ENCODE measurements around the gene TACC2.
A peak's percentile ranks its signal among the peaks of the same experiment; 100 is the strongest.

Gene TACC2

DNA sequence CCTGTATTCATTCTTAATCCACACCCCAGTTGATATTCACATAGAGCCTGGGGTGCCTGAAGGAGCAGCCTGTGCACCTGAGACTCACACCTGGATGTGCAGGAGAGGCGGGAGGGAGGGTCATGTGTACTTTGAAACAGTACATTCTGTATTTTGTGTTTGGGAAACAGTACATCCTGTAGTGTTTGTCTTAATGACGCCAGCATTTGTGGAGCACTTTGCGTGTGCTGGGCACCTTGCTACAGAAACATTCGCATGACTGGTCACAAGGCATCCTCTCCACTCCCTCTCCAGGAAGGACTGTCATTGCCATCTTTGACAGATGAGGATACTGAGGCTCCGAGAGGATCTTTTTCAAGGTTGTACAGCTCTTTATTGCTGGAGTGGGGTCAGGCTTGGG lies 132.1 kb downstream of the TACC2 start:
- DNase-seq (ENCODE audit: low read depth): no peak

DNA sequence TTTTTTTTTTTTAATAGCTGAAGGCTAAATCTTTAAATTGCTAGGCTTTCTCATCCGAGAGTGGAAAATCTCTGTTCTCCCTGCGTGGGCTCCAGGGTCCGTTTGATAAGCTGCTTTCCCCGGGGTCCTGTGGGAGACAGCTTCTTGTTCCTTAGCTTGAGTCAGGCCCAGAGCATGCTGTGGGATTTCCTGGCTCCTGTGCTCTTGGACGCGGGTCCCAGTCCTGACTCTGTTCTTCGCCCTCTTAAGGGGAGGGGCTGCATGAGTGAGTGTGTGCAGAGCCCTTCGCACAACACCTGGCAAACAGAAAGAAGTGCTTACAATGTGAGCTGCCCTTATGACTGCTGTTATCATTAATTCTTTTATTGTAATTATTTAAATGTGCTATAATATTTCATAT lies 133.5 kb downstream of the TACC2 start:
- DNase-seq (ENCODE audit: low read depth): no peak

DNA sequence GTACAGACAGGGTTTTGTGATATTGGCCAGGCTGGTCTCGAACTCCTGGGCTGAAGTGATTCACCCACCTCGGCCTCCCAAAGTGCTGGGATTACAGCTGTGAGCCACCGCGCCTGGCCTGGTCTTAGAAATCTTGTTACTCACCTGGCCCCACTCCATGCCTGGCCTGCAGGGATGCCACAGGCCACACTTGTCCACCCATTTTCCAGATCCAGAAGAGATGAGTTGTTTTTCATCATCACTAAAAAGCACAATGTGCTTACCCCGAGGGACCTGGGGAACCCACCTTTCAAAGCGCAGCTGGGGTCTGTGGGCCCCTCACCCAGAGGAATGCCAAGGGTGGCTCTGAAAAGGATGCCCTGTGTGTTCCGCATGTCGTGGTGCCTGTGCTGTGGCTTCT lies 134.2 kb downstream of the TACC2 start:
- no peak for DNase-seq (ENCODE audit: low read depth)

DNA sequence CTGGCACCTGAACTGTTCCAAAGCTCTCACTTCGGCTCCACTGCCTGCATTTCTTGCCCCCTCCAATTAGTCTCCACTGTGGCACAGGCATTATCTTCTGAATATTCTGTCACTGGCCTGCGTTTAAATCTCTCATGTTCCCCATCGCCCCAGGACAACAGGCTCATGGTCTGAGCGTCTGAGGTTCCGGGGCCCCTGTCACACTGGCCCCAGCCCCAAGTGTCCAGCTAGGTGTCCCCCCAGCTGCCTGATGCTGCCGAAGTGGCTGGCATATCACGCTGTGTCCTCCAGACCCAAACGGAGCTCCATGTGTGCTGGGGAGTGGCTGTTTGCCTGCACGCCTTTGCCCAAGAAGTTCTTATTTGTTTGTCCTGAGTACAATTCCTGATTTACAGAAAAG lies 135.4 kb downstream of the TACC2 start:
- DNase-seq (ENCODE audit: low read depth): no peak

DNA sequence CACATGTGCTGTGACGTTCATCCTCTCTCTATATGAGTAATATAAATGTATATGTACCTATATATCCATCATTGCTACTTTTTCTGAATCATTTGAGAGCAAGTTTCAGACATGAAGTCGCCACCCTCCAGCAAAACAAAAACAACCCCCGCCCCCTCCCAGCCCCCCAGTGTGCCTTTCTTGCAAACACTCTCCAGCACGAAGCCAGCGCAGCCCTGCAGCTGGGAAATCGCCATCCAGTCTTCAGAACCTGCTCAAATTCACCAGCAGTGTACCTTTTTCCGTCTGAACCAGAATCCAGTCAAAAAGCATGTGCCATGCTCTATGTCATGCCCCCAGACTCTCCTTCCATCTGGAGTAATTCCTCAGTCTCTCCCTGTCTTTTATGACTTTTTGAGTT lies 135.8 kb downstream of the TACC2 start:
- DNase-seq (ENCODE audit: low read depth): no peak

DNA sequence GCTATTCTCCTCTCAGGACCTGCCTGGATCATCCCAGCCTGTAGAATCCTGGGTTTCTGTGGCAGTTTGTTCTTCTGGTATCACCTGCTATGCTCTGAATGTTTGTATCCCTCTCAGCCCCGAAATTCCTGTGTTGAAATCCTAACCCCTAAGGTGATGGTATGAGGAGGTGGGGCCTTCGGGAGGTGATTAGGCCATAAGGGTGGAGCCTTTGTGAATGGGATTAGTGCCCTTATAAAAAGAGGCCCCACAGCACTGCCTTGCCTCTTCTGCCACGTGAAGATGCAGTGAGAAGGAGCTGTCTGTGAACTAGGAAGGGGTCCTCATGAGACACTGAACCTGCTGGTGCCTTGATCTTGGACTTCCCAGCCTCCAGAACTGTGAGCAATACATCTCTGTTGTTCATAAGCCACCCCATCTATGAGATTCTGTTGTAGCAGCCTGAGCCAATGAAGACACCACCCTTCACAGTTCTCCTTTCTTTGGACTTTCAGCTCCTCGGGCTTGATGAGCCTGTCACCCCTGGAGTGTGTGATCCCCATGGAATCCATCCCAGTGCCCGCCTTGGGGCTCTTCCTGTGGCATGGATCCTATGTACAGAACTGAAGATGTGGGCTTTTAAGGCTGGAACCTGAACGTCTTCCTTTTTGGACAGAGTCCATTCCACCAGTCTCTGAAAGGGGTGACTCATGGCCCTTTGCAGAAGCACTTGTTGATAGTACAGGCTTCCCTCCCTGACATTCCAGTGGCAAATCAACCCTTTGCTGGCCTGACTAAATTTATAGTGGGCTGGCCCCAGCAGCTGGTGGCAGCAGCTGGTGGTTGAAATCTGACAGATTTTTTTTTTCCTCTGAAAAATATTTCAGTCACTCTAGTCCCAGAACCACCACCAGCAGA lies 138.0 kb downstream of the TACC2 start:
- DNase-seq (ENCODE audit: low read depth): peak; percentile 77

DNA sequence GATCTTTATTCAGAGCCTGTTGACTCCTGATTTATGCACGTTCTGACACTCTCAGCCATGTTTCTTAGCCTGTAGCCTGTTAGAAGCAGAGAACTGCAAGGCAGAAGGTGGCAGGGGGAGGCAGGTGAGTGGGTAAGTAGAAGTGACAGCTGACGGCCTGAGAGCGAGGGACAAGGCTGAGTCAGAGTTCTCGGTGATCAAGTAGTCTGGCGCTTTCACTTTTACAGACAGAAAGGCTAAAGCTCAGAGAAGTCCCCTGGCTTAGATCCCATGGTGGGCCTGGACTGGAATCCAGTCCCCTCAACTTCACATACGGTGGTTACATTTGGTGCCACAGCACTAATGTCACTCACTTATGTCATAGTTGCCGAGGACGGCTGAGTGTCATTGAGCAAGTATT lies 139.0 kb downstream of the TACC2 start:
- DNase-seq (ENCODE audit: low read depth): no peak

DNA sequence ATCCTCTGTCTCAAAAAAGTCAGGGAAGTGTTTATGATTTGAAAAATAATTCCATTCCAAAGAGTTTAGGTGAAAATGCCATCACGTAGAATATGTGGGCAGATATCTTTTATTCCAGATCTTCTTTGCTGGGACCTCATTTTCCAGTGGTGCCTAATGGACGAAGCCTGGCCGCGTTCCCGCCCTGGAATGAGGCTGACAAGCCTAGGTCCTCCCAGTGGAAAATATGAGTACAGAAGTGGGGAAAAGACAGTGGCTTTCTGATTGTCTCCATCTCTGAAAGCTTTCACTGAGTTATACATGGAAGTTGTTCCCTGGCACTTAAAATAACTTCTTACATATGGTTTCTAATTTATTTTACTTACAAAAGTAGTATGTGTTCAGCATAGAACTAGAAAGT lies 139.4 kb downstream of the TACC2 start:
- no peak for DNase-seq (ENCODE audit: low read depth)

DNA sequence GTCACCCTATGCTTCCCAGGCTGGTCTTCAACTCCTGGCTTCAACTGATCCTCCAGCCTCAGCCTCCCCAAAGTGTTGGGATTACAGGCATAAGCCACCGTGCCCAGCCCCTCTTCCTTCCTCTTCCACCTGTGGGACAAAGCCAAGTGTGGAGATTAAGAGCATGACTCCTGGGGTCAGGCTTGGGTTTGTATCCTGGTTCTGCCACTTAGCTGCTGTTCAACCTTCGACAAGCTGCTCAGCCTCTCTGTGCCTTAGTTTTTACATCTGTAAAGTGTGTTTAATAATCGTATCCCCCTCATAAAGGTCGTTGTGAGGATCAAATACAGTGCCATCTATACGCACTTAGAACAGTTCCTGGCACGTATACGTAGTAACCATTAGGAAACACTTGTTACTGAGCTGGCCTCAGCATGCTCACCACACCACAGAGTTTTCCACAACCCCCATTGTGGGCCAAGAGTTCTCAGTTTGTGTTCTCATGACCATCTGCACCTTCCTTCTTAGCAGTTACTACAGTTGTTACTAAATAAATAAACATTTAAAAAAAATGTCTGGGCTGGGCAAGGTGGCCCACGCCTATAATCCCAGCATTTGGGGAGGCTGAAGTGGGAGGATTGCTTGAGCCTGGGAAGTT lies 141.6 kb downstream of the TACC2 start:
- DNase-seq (ENCODE audit: low read depth): no peak

DNA sequence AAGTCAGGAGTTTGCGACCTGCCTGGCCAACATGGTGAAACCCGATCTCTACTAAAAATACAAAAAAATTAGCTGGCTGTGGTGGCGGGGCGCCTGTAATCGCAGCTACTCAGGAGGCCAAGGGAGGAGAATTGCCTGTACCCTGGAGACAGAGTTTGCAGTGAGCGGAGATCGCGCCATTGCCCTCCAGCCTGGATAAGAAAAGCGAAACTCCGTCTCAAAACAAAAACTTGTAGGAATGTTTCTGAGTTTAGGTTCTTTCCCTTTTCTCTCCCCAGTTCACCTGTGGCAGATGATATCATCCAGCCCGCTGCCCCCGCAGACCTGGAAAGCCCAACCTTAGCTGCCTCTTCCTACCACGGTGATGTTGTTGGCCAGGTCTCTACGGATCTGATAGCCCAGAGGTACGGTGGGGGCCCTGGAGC lies 143.4 kb downstream of the TACC2 start:
- DNase-seq (ENCODE audit: low read depth): no peak

DNA sequence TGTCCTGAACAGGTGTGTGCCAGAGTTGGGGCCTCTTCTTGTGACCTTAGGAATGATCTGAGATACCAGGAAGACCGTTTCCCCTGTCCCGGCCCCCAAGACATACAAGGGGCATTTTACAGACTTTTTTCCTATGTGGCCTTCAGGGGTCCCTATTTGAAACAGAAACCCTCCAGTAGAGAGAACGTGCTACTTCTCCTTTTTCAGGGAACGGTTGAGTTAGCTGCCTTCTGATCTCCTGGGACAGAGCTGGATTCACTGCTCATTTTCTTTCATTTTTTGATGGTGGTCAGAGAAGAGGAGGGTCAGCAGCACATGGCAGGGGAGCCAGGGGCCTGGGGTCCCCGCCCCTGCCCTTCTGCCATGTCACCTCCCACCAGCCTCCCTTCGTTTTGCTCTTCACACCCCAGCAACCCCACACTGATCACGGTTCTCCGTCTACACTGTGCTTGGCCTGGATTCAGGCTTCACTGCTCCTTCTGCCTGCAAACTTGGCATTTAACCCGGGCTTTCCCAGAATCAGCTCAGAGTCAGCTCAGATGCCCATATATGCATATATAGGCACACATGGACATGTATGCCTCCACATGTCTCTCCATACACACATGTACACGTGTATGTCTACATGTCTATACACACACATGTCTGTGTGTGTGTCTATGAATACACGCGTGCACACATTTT lies 144.1 kb downstream of the TACC2 start:
- no peak for DNase-seq (ENCODE audit: low read depth)

DNA sequence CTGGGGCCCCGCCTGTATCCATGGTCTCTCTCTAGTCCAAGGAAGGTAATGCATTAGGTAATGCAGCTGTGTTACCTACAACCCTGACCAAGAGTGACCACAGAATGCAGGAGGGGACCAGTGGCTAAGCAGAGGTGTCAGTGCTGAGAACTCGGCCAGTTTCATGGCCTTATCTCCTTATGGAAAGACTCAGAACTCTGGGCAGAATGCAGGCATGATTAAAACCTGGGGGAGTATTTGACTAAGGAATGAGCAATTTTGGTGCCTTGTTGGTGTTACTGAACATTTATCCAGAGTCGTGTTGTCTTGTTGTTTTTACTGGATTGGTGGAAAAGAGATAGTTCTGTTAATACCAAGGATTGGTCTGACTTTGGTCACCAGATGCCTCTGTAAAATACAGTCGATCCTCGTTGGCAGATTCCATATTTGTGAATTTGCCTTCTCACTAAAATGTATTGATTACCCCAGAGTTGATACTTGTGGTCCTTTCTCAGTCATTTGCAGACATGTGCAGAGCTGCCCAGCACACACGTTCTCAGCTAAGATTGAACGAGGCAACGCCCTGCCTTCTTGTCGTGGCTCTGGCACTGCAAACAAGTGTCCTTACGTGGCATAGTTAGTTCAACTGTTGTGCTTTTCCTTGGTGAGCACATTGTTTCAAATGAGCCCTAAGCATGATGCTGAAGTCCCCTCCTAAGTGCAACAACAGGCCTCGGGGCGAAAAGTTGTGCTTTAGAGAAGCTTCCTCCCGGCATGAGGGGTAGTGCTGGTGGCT lies 146.5 kb downstream of the TACC2 start:
- DNase-seq (ENCODE audit: low read depth): no peak

DNA sequence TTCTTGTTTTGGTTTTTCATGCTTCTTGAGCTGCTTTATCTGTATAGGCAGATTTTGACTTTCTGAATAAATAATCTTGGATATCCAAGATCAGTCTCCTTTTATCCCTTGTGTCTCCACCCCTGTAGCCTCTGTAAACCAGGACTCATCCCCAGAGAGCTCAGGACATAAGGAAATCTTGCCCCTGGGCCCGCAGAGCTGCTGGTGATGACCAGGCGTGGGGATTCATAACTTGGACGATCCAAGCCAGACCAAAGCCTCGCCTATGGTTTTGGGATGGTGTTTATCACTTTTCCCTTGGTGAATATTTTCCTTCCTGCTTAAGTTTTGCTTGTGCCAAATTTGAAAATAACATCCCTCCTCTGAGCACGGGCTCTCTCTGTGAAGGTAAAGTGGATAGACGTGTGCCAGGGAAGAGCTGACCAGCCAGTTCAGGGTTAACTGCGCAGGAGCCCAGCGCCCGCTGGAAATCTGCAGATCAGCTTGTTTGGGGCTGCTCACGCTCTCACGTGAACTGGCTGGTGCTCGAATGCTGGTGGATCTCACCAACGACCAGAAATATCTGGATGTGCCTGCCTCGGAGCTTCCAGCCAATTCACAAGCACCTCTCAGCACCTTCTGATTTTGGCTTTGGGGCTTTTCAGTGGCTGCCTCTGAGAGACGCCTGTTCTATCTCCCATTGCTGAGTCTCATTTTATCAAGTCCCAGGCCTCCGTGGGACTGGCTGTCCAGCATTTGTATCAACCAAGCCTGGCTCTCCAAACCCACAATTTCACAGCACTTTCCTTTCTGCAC lies 150.1 kb downstream of the TACC2 start:
- no peak for DNase-seq (ENCODE audit: low read depth)

DNA sequence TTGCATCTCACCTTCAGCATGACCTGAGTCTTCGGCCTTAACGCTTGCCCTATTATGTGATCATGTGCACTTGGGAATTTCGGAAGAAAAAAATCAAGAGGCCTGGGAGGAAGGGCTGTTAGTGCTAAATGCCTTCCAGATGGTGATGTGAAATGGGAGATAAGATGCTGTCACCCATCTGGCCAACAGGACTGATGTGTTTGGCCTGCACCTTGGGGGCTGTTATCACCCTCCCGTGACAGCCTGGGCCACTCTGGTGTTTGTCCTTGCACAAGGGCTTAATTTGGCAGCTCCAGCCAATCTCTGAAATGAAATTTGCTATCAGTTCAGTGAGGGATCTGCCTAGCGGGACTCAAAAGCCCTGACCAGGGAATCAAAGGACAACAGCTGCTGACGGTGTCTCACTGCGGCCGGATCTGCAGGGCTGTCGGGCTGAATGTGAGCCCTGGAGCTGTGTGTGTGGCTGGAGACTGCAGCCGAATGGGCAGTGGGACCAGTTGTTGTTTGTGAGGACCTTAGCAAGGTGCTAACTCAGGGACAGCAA lies 150.7 kb downstream of the TACC2 start:
- DNase-seq (ENCODE audit: low read depth): no peak

DNA sequence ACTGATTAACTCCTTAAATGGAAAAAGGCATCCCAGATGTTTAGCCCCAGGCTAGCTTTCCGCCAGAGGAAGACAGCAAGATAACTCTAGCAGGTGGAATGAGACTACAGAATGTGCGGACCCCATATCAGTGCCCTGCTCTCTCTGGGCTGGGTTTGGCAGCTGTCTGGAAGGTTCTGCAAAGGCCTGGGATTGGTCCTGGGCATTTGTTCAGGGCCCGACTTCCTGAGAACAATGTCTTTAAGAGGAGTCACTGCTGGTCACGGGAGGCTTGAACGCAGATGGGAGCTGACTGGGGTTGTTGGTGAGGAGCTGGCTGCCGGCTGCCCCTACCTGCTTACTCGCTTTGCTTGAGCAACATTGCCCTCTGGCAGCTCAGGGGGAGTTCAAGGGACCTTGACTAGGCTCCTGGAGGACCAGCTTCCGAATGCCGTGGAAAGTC lies 151.5 kb downstream of the TACC2 start:
- no peak for DNase-seq (ENCODE audit: low read depth)

DNA sequence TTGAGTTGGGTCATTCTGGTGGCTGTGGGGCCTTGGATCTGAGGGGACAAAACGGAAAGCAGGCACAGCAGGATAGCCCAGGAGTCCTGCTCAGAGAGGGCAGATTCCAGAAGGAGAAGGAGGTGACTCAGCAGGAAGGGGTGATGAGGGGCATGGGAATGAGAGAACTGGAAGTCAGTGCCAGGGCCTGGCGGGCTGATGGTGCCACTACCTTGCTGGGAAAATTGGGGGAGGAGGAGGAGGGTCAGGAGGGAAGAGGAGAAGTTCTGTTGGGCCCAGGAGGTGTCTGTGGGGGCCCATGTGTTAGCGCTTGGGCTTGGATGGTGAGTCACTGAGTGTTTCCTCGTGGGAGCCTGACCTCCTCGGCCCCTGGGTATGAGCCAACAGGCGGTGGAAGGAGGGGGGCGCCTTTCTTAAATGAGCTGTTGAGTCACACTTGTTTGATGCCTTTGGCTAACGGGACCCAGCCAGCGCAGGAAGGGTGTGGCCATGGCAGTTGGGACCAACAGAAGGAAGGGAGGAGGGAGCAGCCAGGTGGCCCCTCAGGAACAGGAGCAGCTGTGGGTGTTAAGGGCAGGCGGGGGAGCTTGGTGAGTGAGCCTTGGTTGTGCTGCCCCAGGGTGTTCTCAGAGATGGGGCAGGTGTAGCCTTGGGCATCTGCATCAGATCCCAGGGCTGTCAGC lies 152.1 kb downstream of the TACC2 start:
- DNase-seq (ENCODE audit: low read depth): peak; percentile 80

DNA sequence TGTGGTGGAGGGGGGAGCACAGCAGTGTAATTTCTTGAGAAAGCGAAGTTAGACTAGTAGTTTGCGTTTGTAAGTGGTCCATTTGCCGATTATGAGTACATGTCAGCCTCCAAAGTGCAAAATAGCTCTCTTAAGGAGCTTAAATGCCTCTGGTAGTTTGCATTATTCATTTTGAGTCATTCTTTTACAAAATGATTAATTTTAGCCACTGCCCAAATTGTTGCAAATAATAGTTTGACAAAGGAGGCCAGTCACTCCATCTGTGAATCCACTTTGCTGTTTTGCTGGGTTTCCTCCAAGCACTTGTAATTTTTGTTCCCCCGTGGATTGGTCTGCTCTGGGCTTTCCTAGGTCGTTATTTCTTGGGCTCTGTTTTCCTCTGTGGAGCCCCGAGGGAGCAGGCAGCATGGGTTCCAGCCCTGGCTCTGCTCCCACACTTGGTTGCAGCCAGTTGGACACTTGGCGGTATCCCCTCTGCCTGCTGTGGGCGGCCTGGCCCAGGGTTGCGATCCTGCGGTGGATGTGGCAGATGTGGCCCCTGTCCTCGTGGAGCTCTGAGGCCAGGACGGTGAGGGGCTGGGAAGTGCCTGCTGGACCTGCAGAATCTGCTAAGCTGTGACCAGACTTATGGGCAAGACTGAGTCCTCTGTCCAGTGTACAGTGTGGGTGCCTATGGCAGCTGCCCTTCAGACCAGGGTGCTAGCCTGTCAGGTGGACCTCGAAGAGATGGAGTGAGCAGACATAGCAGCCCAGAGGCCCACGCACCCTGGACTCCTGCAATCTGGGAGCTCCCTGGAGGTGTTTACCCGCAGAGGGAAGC lies 153.1 kb downstream of the TACC2 start:
- no peak for DNase-seq (ENCODE audit: low read depth)

DNA sequence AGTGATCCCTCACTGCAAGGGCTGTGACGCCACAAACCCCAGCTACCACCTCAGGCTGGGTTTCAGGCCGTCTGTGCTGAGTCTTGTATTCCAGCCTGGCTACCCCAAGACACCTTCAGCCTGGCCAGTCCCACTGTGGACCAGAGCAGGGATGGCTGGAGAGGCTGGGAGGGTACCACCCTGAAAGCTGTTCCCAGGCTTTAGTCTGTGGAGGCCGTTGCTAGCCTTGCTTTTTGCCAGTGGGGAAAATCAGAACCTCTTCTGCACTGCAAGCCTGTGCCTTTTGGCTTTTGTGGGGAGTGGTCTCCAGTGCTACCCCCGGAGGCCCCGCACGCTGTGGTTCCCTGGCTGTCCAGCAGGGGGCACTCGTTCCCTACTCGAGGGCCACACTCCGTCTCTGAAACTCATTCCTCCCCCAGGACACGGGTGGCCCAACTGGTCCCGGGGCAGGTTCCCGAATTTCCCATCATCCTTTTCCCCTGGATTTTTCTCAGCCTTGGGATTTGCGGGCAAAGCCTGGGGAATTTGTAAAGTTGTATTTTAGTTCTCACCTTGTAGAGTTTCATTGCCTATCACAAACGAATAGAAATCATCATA lies 153.8 kb downstream of the TACC2 start:
- no peak for DNase-seq (ENCODE audit: low read depth)

DNA sequence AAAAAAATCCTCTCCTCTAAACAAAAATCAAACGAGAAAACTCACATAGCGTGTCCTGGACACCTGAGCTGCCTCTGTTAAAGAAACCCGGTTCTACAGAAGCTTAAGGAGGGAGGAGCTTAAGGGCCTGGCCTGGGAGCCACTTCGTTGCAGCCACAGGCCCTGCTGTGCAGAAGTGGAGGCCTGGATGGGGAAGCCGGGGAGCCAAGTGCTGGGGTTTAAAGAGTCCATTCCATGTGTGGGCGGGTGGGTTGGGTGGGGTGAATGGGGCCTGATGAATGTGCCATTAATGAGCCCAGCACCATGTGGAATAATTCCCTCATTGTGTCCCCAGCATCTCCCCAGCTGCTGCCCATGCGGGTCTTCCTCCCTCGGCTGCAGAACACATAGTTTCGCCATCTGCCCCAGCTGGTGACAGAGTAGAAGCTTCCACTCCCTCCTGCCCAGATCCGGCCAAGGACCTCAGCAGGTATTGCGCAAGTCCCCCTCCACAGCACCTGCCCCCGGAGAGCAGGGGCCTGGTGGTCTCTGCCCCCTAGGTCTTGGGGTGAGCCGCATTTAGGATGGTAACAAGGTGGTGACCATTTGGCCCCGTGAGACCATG lies 154.4 kb downstream of the TACC2 start:
- no peak for DNase-seq (ENCODE audit: low read depth)
